ENCODE results near the gene TMEM205.

DNA sequence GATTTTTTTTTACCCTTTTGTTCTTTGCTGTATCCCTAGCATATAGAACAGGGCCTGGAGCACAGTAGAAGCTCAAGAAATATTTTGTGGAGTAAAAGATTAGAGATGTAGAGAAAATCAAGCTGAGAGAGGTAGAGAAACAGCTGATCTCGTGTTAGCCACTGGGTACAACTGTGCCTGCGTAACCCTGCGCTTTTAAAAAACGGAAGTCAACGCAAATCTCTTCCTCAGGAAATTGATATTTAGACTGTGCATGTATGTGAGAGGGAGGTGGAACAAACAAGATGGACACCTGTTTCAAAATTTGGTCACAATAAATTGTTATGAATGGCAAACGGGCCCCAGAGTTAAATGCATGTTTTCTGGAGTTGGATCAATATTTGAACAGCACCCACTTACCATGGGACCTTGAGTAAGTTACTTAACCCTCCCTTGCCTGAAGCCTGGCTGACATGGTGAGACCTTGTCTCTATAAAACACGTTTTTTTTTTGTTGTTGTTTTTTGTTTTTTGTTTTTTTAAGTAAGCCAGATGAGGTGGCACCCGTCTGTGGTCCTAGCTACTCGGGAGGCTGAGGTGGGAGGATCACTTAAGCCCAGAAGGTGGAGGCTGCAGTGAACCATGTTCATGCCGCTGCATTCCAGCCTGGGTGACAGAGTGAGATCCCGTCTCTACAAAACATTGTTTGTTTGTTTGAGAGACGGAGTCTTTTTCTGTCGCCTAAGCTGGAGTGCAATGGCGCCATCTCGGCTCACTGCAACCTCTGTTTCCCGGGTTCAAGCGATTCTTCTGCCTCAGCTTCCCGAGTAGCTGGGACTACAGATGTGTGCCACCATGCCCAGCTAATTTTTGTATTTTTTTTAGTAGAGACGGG, 41.3 kb upstream of the TMEM205 start:
- TF ChIP-seq, protein P1, sequence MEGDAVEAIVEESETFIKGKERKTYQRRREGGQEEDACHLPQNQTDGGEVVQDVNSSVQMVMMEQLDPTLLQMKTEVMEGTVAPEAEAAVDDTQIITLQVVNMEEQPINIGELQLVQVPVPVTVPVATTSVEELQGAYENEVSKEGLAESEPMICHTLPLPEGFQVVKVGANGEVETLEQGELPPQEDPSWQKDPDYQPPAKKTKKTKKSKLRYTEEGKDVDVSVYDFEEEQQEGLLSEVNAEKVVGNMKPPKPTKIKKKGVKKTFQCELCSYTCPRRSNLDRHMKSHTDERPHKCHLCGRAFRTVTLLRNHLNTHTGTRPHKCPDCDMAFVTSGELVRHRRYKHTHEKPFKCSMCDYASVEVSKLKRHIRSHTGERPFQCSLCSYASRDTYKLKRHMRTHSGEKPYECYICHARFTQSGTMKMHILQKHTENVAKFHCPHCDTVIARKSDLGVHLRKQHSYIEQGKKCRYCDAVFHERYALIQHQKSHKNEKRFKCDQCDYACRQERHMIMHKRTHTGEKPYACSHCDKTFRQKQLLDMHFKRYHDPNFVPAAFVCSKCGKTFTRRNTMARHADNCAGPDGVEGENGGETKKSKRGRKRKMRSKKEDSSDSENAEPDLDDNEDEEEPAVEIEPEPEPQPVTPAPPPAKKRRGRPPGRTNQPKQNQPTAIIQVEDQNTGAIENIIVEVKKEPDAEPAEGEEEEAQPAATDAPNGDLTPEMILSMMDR (IDR thresholded peaks at IDR 0.05; ENCODE audit: low read depth, low read length): no peak
- TF ChIP-seq POLR2A (IDR thresholded peaks at IDR 0.05; ENCODE audit: extremely low read depth, insufficient read length): no peak
- TF ChIP-seq, protein P2, sequence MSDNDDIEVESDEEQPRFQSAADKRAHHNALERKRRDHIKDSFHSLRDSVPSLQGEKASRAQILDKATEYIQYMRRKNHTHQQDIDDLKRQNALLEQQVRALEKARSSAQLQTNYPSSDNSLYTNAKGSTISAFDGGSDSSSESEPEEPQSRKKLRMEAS (IDR thresholded peaks at IDR 0.05; ENCODE audit: low read depth, low read length): no peak
